Measurements from ENCODE around the gene ITK. TPM values are rescaled to one million over a fixed set of nuclear protein-coding genes. Genes with fewer than 3 reads are reported as not detected.

The ITK gene
- total RNA-seq, 1 donor from 2014 or later: not detected

GRCh38 chr5:157198277-157198986, 17.8 kb downstream of the ITK start:
- H3K9me3 Mint-ChIP-seq: no peaks in the 10 kb centered on the region
- no peak for TF ChIP-seq CTCF (IDR thresholded peaks at IDR 0.05)
- no peak for TF ChIP-seq EZH2 (IDR thresholded peaks at IDR 0.05)
- no peak for TF ChIP-seq EZH2phosphoT487 (IDR thresholded peaks at IDR 0.05)
- no peak overlapping the region for H2AFZ ChIP-seq (replicated peaks)

GRCh38 chr5:157201857-157202256, 21.2 kb downstream of the ITK start:
- Mint-ChIP-seq H3K9me3 (no peaks in the 10 kb centered on the region), H3K27me3 (ENCODE audit: insufficient read depth, low read depth) (no peaks in the 10 kb centered on the region), H3K36me3 (no peaks in the 10 kb centered on the region), H3K4me1 (no peaks in the 10 kb centered on the region), H3K27ac (no peak overlapping the region), H3K4me3 (no peak overlapping the region)
- no peak for DNase-seq (ENCODE audit: low spot score)
- H3K4me3 ChIP-seq: no peak overlapping the region
- H4K20me1 ChIP-seq (ENCODE audit: low read depth): no peaks in the 10 kb centered on the region
- no peak overlapping the region for H3K9ac ChIP-seq
- no peak overlapping the region for H2AFZ ChIP-seq (replicated peaks)
- H3K4me1 ChIP-seq: no peaks in the 10 kb centered on the region
- peaks cover 2% of the 10 kb centered on the region for H3K27me3 ChIP-seq
- no peaks in the 10 kb centered on the region for H3K36me3 ChIP-seq
- H3K9me3 ChIP-seq (ENCODE audit: low read depth): no peaks in the 10 kb centered on the region
- no peaks in the 10 kb centered on the region for H3K79me2 ChIP-seq (ENCODE audit: low read depth)
- H3K4me2 ChIP-seq: no peak overlapping the region
- H3K27ac ChIP-seq: no peak overlapping the region
- no peaks in the 10 kb centered on the region for H3F3A ChIP-seq (ENCODE audit: low read depth)
- no peak for TF ChIP-seq EZH2phosphoT487 (IDR thresholded peaks at IDR 0.05)
- TF ChIP-seq CTCF (IDR thresholded peaks at IDR 0.05): no peak
- no peak for TF ChIP-seq EZH2 (IDR thresholded peaks at IDR 0.05)

More at GRCh38 chr5:157198277-157198986, 17.8 kb downstream of the ITK start:
- Histone ChIP-seq H3K36me3 (no peaks in the 10 kb centered on the region), H3K27me3 (peaks cover 17% of the 10 kb centered on the region), H3K79me2 (ENCODE audit: low read depth) (no peaks in the 10 kb centered on the region), H3K4me2 (no peak overlapping the region), H3F3A (ENCODE audit: low read depth) (no peaks in the 10 kb centered on the region), H4K20me1 (ENCODE audit: low read depth) (no peaks in the 10 kb centered on the region), H3K4me3 (no peak overlapping the region), H3K9me3 (ENCODE audit: low read depth) (no peaks in the 10 kb centered on the region), H3K4me1 (no peaks in the 10 kb centered on the region), H3K27ac (no peak overlapping the region), H3K9ac (no peak overlapping the region)
- no peaks in the 10 kb centered on the region for H3K4me1 Mint-ChIP-seq
- DNase-seq (ENCODE audit: low spot score): no peak
- H3K4me3 Mint-ChIP-seq: no peak overlapping the region
- H3K36me3 Mint-ChIP-seq: no peaks in the 10 kb centered on the region
- no peaks in the 10 kb centered on the region for H3K27me3 Mint-ChIP-seq (ENCODE audit: insufficient read depth, low read depth)
- no peak overlapping the region for H3K27ac Mint-ChIP-seq

- no peak overlapping the region for H3K27ac Mint-ChIP-seq
- Histone ChIP-seq H3K4me1 (no peaks in the 10 kb centered on the region), H3K9me3 (ENCODE audit: low read depth) (no peaks in the 10 kb centered on the region), H2AFZ (replicated peaks) (peak overlapping the region; percentile 26), H3K4me2 (no peak overlapping the region), H3K79me2 (ENCODE audit: low read depth) (no peaks in the 10 kb centered on the region), H3K27ac (no peak overlapping the region), H3K4me3 (no peak overlapping the region), H3K27me3 (no peaks in the 10 kb centered on the region), H4K20me1 (ENCODE audit: low read depth) (no peaks in the 10 kb centered on the region), H3F3A (ENCODE audit: low read depth) (no peaks in the 10 kb centered on the region), H3K9ac (no peak overlapping the region), H3K36me3 (no peaks in the 10 kb centered on the region)
- H3K4me3 Mint-ChIP-seq: no peak overlapping the region
- H3K27me3 Mint-ChIP-seq (ENCODE audit: insufficient read depth, low read depth): no peaks in the 10 kb centered on the region
- H3K36me3 Mint-ChIP-seq: no peaks in the 10 kb centered on the region
- H3K9me3 Mint-ChIP-seq: peaks cover 2% of the 10 kb centered on the region
- no peaks in the 10 kb centered on the region for H3K4me1 Mint-ChIP-seq
- no peak for TF ChIP-seq CTCF (IDR thresholded peaks at IDR 0.05)
- no peak for TF ChIP-seq EZH2 (IDR thresholded peaks at IDR 0.05)
- TF ChIP-seq EZH2phosphoT487 (IDR thresholded peaks at IDR 0.05): no peak
- no peak for DNase-seq (ENCODE audit: low spot score)
Measured at GRCh38 chr5:157203417-157203816, 22.8 kb downstream of the ITK start.
